ENCODE data around the gene PRRT1.
"Not testable (repeated sequence)": the region's sequence is repeated elsewhere in the genome, so short reads cannot be mapped to it uniquely, and the experiment has no call there.

Gene PRRT1

DNA sequence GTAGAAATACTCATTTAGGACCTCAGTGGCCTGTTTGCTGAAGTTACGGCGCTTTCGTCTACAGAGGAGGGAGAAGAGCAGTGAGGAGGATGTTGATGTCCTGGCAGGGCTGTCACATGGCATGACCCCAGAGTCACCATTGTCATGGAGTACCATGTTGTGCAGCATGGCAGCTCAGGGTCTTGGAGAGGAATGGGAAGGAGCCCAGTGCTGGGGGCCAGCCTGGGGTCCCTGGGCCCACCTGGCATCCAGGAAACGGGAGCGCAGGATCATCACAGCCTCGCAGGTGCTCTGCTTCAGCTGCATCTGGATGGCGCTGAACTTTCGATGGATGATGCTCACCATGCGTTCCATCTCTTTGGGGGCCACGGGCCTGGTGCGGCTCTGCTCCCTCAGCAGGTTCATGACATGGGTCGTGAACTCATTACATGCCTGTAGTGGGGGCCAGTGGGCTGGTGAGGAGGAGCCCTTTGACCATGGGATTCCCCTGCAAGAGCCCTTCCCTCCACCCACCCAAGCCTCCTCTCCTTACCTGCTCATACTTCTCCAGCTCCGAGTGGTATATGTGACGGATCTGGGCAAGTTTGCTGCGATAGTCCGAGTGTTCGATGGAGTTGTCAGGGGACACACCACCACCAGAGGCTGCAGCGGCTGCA lies 36.1 kb upstream of the PRRT1 start:
- DNase-seq (ENCODE audit: low read depth), result not testable (repeated sequence)

DNA sequence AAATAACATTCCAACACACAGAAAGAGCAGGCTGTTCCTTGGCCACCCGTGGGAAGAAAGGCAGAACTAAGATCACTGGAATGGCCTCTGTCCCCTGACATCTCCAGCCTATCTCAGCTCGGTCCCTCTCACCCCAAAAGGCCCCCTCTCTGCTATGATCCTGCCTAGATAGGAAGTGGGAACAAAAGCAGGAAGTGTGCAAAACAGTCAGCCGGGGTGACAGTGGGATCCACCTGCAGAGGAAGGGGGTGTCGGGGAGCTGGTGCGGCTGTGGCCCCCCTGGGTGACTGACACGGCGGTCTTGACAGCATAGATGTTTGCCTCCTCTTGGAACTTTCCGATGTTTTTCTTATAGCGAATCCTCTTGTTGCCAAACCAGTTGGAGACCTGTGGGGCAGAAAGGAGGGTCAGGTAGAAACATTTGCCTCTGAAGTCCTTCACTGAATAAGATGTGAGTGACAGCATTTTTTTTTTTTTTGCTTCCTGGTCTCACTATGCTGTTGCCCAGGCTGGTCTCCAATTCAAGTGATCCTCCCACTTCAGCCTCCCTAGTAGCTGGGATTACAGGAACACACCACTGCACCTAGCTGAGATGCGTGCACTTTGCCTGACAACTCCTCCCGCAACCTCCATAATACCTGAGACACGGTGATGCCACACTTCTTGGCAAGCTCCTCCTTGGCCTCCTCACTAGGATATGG lies 35.4 kb upstream of the PRRT1 start:
- DNase-seq (ENCODE audit: low read depth), result no peak

GRCh38 chr6:32186151-32186840 lies 34.6 kb upstream of the PRRT1 start:
- DNase-seq (ENCODE audit: low read depth), result not testable (repeated sequence)

DNA sequence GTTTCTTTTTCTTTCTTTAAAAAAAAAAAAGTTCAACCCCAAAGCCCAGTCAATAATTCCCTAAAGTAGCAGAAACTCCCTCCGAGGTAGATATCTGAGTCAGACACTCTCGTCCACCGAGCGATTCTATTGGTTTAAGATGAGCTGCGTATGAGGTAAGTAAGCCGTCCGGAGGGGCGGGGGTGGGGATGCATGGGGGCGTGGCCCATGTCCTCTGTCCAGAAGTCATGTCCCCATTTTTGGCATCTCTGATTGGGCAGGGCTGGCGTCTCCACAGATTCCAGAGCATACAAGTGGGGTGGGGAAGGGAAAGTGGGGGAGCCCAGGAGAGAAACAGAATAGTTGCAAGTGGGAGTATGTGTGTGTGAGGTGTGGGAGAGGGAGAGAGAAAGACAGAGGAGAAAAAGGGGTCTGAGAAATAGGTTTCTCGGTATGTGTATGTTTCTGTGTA lies 34.0 kb upstream of the PRRT1 start:
- DNase-seq (ENCODE audit: low read depth), result peak; percentile 94

- no peak for DNase-seq (ENCODE audit: low read depth)
Observed at GRCh38 chr6:32184084-32184640, 32.4 kb upstream of the PRRT1 start, which contains the start of gene AGER. Gene AGER (minus strand): TSS chr6:32184253. CDS start chr6:32184222, 31 bp downstream.

DNA sequence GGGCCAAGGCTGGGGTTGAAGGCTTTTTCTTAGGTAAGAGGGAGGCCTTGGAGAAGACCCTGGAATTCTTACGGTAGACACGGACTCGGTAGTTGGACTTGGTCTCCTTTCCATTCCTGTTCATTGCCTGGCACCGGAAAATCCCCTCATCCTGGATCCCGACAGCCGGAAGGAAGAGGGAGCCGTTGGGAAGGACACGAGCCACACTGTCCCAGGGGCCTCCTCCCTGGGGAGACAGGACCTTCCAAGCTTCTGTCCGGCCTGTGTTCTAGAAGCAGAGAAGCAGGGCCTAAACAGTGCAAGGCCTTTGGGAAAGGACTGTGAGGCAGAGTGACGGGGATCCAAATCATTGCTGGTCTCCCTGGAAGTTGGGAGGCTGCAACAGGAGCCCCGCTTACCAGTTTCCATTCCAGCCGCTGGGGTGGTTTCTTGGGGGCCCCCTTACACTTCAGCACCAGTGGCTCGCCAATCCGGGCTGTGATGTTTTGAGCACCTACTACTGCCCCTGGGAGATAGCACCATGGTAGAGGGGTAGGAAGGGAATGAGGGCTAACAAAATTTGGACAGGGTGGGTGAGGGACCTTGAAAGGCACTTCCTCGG lies 31.8 kb upstream of the PRRT1 start:
- DNase-seq (ENCODE audit: low read depth), result no peak

DNA sequence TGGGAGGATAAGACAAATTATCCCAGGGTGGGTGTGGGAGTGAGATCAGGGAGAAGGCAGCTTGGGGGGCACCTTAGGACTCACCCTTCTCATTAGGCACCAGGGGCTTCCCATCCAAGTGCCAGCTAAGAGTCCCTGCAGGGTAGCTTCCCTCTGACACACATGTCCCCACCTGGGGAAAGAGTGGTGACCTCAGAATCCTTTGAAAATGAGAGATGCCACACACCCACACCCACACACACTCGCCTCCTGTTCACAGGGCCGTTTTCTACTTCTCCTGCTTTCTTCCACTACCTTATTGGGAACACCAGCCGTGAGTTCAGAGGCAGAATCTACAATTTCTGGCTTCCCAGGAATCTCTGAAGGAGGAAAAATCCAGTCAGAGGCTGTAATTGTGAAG lies 31.3 kb upstream of the PRRT1 start:
- no peak for DNase-seq (ENCODE audit: low read depth)

GRCh38 chr6:32182555-32182981 lies 30.8 kb upstream of the PRRT1 start:
- DNase-seq (ENCODE audit: low read depth), result no peak

DNA sequence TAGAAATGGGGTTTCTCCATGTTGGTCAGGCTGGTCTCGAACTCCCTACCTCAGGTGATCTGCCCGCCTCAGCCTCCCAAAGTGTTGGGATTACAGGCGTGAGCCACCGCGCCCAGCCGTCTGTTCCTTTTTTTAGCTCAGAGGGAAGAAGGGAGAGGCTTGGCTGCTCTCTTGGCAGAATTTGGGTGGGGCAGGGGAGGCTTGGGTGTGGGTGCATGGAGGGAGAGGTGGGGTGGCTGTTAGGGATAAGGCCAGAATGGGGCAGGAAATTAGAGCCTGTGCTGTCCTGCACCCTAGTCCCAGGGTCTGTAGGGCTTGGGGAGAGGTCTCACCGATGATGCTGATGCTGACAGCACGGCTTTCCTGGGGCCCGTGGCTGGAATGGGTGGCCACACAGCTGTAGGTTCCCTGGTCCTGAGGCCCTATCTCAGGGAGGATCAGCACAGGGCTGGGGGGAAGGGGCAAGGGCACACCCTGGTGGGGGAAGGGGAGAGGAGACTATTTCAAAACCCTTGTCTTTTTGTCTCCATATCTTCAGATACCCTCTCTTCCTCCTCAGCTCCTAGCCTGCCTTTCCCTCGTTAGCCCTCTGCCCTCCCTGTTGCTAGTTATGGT lies 30.3 kb upstream of the PRRT1 start:
- DNase-seq (ENCODE audit: low read depth), result no peak

GRCh38 chr6:32181148-32181702 lies 29.5 kb upstream of the PRRT1 start:
- DNase-seq (ENCODE audit: low read depth), result no peak

- no peak for DNase-seq (ENCODE audit: low read depth)
Observed at GRCh38 chr6:32179766-32180405, 28.1 kb upstream of the PRRT1 start.

DNA sequence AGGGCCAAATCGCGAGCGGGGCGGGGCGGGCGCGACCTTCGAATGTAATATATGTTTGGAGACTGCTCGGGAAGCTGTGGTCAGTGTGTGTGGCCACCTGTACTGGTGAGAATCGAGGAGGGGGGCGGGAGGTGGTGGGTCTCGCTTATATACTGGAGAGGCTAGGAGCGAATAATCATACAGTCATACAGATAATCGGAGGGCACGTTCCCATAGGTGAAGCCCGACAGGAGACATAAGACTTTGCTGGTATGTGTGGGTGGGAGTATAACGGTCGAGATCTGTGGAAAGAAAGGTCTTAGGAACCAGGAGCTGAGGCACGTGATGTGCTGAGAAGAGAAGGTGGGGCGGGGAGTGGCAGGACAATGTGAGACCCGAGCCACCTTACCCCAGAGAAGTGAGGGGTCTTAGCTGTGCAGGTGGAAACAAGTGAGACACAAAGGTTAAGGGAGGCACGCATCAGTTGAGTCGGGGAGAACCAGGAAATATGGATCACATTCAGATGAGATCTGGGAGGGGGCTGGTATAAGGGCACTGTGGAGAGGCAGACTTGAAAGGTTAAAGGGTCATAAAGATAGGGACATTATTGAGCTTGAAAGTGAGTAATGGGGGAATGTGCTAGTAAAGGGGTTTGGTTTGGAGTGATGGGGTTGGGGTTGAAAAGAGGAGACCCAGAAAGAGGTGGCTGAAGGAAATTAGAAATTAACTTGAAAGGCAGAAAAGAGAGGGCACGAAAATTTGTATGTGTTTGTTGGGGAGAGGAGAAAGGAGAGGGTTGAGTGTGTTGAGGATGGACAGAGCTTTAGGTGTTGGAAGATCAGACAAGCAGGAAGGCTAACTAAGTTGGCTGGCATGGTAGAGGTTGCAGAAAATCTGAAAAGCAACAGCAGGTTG lies 27.1 kb upstream of the PRRT1 start:
- DNase-seq (ENCODE audit: low read depth), result no peak

GRCh38 chr6:32177788-32178546 lies 26.2 kb upstream of the PRRT1 start, which contains the start of gene RNF5:
Gene RNF5 (plus strand): TSS chr6:32178405. CDS start chr6:32178512, 107 bp downstream.
- DNase-seq (ENCODE audit: low read depth), result peak; percentile 100

DNA sequence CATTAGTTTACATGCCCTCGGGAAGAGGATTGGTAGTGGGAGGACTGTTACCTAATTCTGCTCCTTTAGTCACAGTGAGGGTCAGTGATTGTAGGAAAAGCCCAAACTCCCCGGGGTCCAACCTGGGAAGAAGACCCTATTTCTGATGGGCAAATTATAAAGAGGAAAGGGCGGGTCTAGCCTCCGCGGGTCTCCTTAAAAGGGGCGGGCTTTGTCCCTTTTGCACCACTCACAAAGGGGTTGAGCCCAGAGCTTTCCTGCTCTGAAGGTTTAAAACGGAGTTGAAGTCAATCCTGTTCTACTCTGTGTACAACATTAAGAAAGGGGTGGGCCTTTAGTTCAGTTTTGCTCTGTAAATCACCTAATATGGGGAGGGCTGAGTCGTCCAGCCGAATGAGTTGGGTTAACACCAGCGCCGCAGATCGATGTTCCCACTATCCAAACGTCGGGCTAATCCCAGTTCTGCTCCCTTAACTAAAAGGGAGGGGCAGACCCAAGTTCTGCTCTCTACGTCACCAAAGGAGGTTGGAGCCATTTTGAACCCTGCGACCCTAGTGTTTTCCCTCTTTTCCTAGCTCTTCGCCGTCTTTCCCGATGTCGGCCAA lies 25.5 kb upstream of the PRRT1 start:
- DNase-seq (ENCODE audit: low read depth), result no peak

DNA sequence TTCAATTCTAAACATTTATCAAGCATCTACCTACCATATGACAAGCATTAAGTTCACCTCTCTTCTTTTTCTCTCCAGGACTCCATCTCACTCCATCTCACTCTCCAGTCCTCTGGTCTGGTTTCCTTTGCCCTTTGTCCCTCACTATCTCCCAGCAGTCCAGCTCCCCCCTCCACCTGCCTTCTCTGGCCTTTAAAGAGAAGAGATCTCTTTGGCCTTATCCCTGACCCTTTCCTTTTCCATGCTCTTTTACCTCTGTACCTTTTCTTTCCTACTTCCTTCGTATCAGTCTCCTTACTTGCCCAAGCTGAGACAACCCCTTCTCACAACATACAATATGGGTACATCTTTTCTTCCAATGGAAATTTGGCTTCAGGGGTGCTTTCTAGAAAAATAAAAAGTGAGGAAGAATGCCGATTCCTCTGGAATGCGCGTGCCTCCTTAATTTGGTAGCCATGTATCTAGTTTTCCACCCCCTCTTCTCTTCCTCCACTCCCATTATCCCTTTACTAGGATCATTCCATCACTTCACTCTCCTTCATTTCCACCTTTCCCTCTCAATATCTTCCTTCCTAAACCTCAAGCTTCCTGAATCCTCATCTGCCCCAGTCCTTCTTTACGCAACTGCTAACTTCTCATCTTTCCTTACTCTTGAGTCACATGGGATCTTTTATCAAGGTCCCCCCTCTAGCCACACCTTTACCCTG lies 24.9 kb upstream of the PRRT1 start:
- peak; percentile 66 for DNase-seq (ENCODE audit: low read depth)

DNA sequence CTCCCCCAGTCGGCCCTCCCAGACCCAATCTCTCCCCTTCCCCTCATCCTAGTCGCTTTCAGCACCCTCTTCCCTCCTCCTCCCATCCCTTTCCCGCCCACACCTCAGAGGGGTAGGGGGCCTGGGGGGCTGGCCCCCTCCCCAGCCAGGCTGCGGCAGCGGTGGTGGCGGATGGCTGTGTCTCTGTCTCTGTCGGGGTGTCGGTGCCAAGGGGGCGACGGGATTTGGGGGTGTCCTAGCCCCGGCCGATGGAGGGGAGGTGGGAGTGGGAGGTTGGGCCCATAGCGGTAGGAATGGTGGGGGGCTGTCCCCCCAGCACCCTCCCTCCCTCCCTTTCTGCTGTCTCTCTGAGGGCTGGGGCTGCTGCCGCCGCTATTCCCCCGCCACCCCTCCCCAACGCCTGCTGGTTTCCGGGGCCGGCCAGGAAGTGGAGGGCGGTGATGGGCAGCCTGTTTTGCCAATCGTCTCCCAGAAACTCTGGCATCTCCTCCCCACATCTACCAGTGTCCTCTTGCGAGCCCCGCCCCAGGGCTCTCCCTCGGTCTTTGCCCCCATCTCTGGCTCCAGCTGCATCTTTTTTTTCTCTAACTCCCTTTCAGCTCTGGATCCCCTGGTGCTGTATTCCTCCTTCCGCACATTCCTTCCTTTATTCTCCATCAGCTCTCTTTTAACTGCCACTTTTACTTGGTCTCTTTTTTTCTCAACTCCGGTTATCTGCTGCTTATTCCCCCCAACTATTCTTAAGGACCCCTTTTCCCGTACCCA lies 24.2 kb upstream of the PRRT1 start, which contains the start of gene AGPAT1:
Gene AGPAT1 (minus strand): TSS at position 374 of the 765 bp plus-strand sequence. CDS start 4,588 bp downstream, outside the sequence.
- DNase-seq (ENCODE audit: low read depth), result peak; percentile 98

GRCh38 chr6:32175322-32175710 lies 23.6 kb upstream of the PRRT1 start:
- DNase-seq (ENCODE audit: low read depth), result no peak

All from EH (cell line).